ENCODE measurements around the gene MGST2.
"Not testable (repeated sequence)": the region's sequence is repeated elsewhere in the genome, so short reads cannot be mapped to it uniquely, and the experiment has no call there.

MGST2 gene

GRCh38 chr4:139630126-139630495, 35.5 kb upstream of the MGST2 start:
- Histone ChIP-seq H3K79me2 (ENCODE audit: control insufficient read depth, low read length) (no peaks in the 10 kb centered on the region), H3F3A (ENCODE audit: control insufficient read depth, insufficient read depth) (no peaks in the 10 kb centered on the region), H4K20me1 (ENCODE audit: control insufficient read depth, insufficient read depth, low read depth, low read length) (no peaks in the 10 kb centered on the region), H3K9me3 (ENCODE audit: control insufficient read depth, insufficient read depth, low read length) (no peaks in the 10 kb centered on the region), H3K36me3 (ENCODE audit: control insufficient read depth, low read length) (no peaks in the 10 kb centered on the region), H3K9me2 (replicated peaks; ENCODE audit: control insufficient read depth, low read length) (no peaks in the 10 kb centered on the region), H3K27me3 (ENCODE audit: control insufficient read depth, low read length) (peaks cover 14% of the 10 kb centered on the region), H3K4me2 (ENCODE audit: low read length) (no peak overlapping the region), H3K27ac (ENCODE audit: low read depth, low read length) (no peak overlapping the region), H3K4me3 (ENCODE audit: low read length) (no peak overlapping the region), H3K4me1 (ENCODE audit: control insufficient read depth, low read length) (no peaks in the 10 kb centered on the region)
- TF ChIP-seq CTCF (IDR thresholded peaks at IDR 0.05; ENCODE audit: low read depth, low read length, poor library complexity, severe bottlenecking), result no peak
- no peak for TF ChIP-seq EZH2phosphoT487 (IDR thresholded peaks at IDR 0.05; ENCODE audit: borderline replicate concordance, low read length)

- TF ChIP-seq CTCF (IDR thresholded peaks at IDR 0.05; ENCODE audit: low read depth, low read length, poor library complexity, severe bottlenecking) (no peak), EZH2phosphoT487 (IDR thresholded peaks at IDR 0.05; ENCODE audit: borderline replicate concordance, low read length) (no peak)
- no peak overlapping the region for H3K4me3 ChIP-seq (ENCODE audit: low read length)
- H3K9me2 ChIP-seq (replicated peaks; ENCODE audit: control insufficient read depth, low read length), result no peaks in the 10 kb centered on the region
- H3K79me2 ChIP-seq (ENCODE audit: control insufficient read depth, low read length), result no peaks in the 10 kb centered on the region
- no peak overlapping the region for H3K27ac ChIP-seq (ENCODE audit: low read depth, low read length)
- peaks cover 14% of the 10 kb centered on the region for H3K27me3 ChIP-seq (ENCODE audit: control insufficient read depth, low read length)
- H3K4me2 ChIP-seq (ENCODE audit: low read length), result no peak overlapping the region
- H3K4me1 ChIP-seq (ENCODE audit: control insufficient read depth, low read length), result no peaks in the 10 kb centered on the region
- no peaks in the 10 kb centered on the region for H3F3A ChIP-seq (ENCODE audit: control insufficient read depth, insufficient read depth)
- H3K9me3 ChIP-seq (ENCODE audit: control insufficient read depth, insufficient read depth, low read length), result no peaks in the 10 kb centered on the region
- H3K36me3 ChIP-seq (ENCODE audit: control insufficient read depth, low read length), result no peaks in the 10 kb centered on the region
- H4K20me1 ChIP-seq (ENCODE audit: control insufficient read depth, insufficient read depth, low read depth, low read length), result no peaks in the 10 kb centered on the region
Measured at GRCh38 chr4:139630991-139631390, 34.6 kb upstream of the MGST2 start.

- Histone ChIP-seq H3K27ac (ENCODE audit: low read depth, low read length) (no peak overlapping the region), H3K9me3 (ENCODE audit: control insufficient read depth, insufficient read depth, low read length) (no peaks in the 10 kb centered on the region), H3K79me2 (ENCODE audit: control insufficient read depth, low read length) (no peaks in the 10 kb centered on the region), H3K4me1 (ENCODE audit: control insufficient read depth, low read length) (no peaks in the 10 kb centered on the region), H3K27me3 (ENCODE audit: control insufficient read depth, low read length) (peaks cover 14% of the 10 kb centered on the region), H4K20me1 (ENCODE audit: control insufficient read depth, insufficient read depth, low read depth, low read length) (no peaks in the 10 kb centered on the region), H3F3A (ENCODE audit: control insufficient read depth, insufficient read depth) (no peaks in the 10 kb centered on the region), H3K4me2 (ENCODE audit: low read length) (no peak overlapping the region), H3K9me2 (replicated peaks; ENCODE audit: control insufficient read depth, low read length) (no peaks in the 10 kb centered on the region), H3K36me3 (ENCODE audit: control insufficient read depth, low read length) (no peaks in the 10 kb centered on the region), H3K4me3 (ENCODE audit: low read length) (no peak overlapping the region)
- TF ChIP-seq CTCF (IDR thresholded peaks at IDR 0.05; ENCODE audit: low read depth, low read length, poor library complexity, severe bottlenecking), result no peak
- no peak for TF ChIP-seq EZH2phosphoT487 (IDR thresholded peaks at IDR 0.05; ENCODE audit: borderline replicate concordance, low read length)
Measured at GRCh38 chr4:139631791-139632190, 33.8 kb upstream of the MGST2 start.

- H3K4me2 ChIP-seq (ENCODE audit: low read length); H3K4me3 ChIP-seq (ENCODE audit: low read length); H3K79me2 ChIP-seq (ENCODE audit: control insufficient read depth, low read length); H3K9me3 ChIP-seq (ENCODE audit: control insufficient read depth, insufficient read depth, low read length); H3K9me2 ChIP-seq (replicated peaks; ENCODE audit: control insufficient read depth, low read length); H3K36me3 ChIP-seq (ENCODE audit: control insufficient read depth, low read length); H3F3A ChIP-seq (ENCODE audit: control insufficient read depth, insufficient read depth); H3K27ac ChIP-seq (ENCODE audit: low read depth, low read length); H3K4me1 ChIP-seq (ENCODE audit: control insufficient read depth, low read length); H4K20me1 ChIP-seq (ENCODE audit: control insufficient read depth, insufficient read depth, low read depth, low read length): not testable (repeated sequence)
- H3K27me3 ChIP-seq (ENCODE audit: control insufficient read depth, low read length), result peaks cover 14% of the 10 kb centered on the region
Measured at GRCh38 chr4:139632739-139633138, 32.9 kb upstream of the MGST2 start.

Measured in DOHH2 (cell line).